MG63 (cell line): ENCODE results near the gene ATXN2. TPM values are rescaled to one million over a fixed set of nuclear protein-coding genes. Genes with fewer than 3 reads are reported as not detected.
"Not testable (repeated sequence)": the region's sequence is repeated elsewhere in the genome, so short reads cannot be mapped to it uniquely, and the experiment has no call there.

ENCODE experiments used
- DNase-seq: peaks from one replicate; pipeline ENCODE4 v3.0.0-alpha.2; 2020
- H3K27me3 ChIP-seq: fragments of 250-450 bp; sonication (Bioruptor Pico); 2 replicates; pipeline ENCODE4 v1.5.1; 2020; ENCODE audit warnings: mild to moderate bottlenecking, moderate library complexity
- H3K36me3 ChIP-seq: fragments of 250-450 bp; sonication (Bioruptor Pico); 2 replicates; pipeline ENCODE4 v1.5.1; 2020; ENCODE audit warnings: mild to moderate bottlenecking, moderate library complexity
- H3K4me3 ChIP-seq: fragments of 250-450 bp; sonication (Bioruptor Pico); 2 replicates; pipeline ENCODE4 v1.5.1; 2020; ENCODE audit warnings: mild to moderate bottlenecking, moderate library complexity
- H3K9me3 ChIP-seq: fragments of 250-450 bp; sonication (Bioruptor Pico); 2 replicates; pipeline ENCODE4 v1.5.1; 2020; ENCODE audit warnings: mild to moderate bottlenecking, moderate library complexity
- total RNA-seq: library from RNA; depleted of rRNA; stranded (reverse); fragments of >200 nt; shearing (Covaris generic); gene quantifications from 2 replicates; pipeline ENCODE4 v1.2.3, GENCODE V29; 2014; ENCODE audit warnings: low replicate concordance

Gene ATXN2
- total RNA-seq, 1 experiment from 2014 or later = 6.9 TPM

- Histone ChIP-seq H3K36me3 (no peaks in the 10 kb centered on the region), H3K27me3 (no peaks in the 10 kb centered on the region), H3K9me3 (no peaks in the 10 kb centered on the region), H3K4me3 (no peak overlapping the region)
- DNase-seq = no peak
These were observed 7.7 kb upstream of the ATXN2 start for GRCh38 chr12:111606767-111607230.

- no peak for DNase-seq
These were observed 7.0 kb upstream of the ATXN2 start for GRCh38 chr12:111605911-111606766.

GRCh38 chr12:111602857-111603256, 3.7 kb upstream of the ATXN2 start:
- DNase-seq, H3K4me3 ChIP-seq: not testable (repeated sequence)

More at GRCh38 chr12:111605911-111606766, 7.0 kb upstream of the ATXN2 start:
- Histone ChIP-seq H3K9me3 (no peaks in the 10 kb centered on the region), H3K36me3 (no peaks in the 10 kb centered on the region), H3K27me3 (no peaks in the 10 kb centered on the region), H3K4me3 (no peak overlapping the region)

GRCh38 chr12:111602348-111602747, 3.2 kb upstream of the ATXN2 start:
- Histone ChIP-seq H3K9me3 (no peaks in the 10 kb centered on the region), H3K27me3 (no peaks in the 10 kb centered on the region), H3K4me3 (no peak overlapping the region), H3K36me3 (no peaks in the 10 kb centered on the region)
- no peak for DNase-seq

More at GRCh38 chr12:111602857-111603256, 3.7 kb upstream of the ATXN2 start:
- H3K36me3 ChIP-seq, H3K27me3 ChIP-seq, H3K9me3 ChIP-seq: not testable (repeated sequence)

GRCh38 chr12:111600986-111601385, 1.9 kb upstream of the ATXN2 start:
- not testable (repeated sequence) for H3K36me3 ChIP-seq, DNase-seq, H3K9me3 ChIP-seq, H3K4me3 ChIP-seq, H3K27me3 ChIP-seq

GRCh38 chr12:111600205-111600642, 1.1 kb upstream of the ATXN2 start:
- H3K9me3 ChIP-seq = no peaks in the 10 kb centered on the region
- DNase-seq = no peak
- H3K36me3 ChIP-seq = peaks cover 14% of the 10 kb centered on the region; the same call in 1 of the 2 replicates
- H3K4me3 ChIP-seq = peak overlapping the region; percentile 88
- no peaks in the 10 kb centered on the region for H3K27me3 ChIP-seq

- Histone ChIP-seq H3K36me3 (peaks cover 16% of the 10 kb centered on the region; the same call in 1 of the 2 replicates), H3K9me3 (no peaks in the 10 kb centered on the region), H3K27me3 (no peaks in the 10 kb centered on the region), H3K4me3 (peak overlapping the region; percentile 88)
- DNase-seq = peak; percentile 97
These were observed 514 bp upstream of the ATXN2 start for GRCh38 chr12:111599453-111600204.

GRCh38 chr12:111597831-111598636, 1.1 kb downstream of the ATXN2 start:
- no peaks in the 10 kb centered on the region for H3K27me3 ChIP-seq
- H3K4me3 ChIP-seq = peak overlapping the region; percentile 88
- H3K36me3 ChIP-seq = peaks cover 16% of the 10 kb centered on the region; the same call in 1 of the 2 replicates
- DNase-seq = peak; percentile 50
- H3K9me3 ChIP-seq = no peaks in the 10 kb centered on the region

- Histone ChIP-seq H3K4me3 (peak overlapping the region; percentile 88), H3K9me3 (no peaks in the 10 kb centered on the region), H3K36me3 (peaks cover 16% of the 10 kb centered on the region; the same call in 1 of the 2 replicates), H3K27me3 (no peaks in the 10 kb centered on the region)
- DNase-seq = peak; percentile 58
These were observed 1.9 kb downstream of the ATXN2 start for GRCh38 chr12:111596985-111597830.

- H3K4me3 ChIP-seq, DNase-seq: not testable (repeated sequence)
These were observed 3.7 kb downstream of the ATXN2 start for GRCh38 chr12:111595341-111595835.

GRCh38 chr12:111591399-111592010, 7.6 kb downstream of the ATXN2 start:
- H3K36me3 ChIP-seq = peaks cover 16% of the 10 kb centered on the region
- DNase-seq, H3K27me3 ChIP-seq, H3K4me3 ChIP-seq, H3K9me3 ChIP-seq: not testable (repeated sequence)

More at GRCh38 chr12:111595341-111595835, 3.7 kb downstream of the ATXN2 start:
- H3K9me3 ChIP-seq, H3K27me3 ChIP-seq: not testable (repeated sequence)
- H3K36me3 ChIP-seq = peaks cover 16% of the 10 kb centered on the region; the same call in 1 of the 2 replicates

- no peak for DNase-seq
- H3K27me3 ChIP-seq = no peaks in the 10 kb centered on the region
- H3K9me3 ChIP-seq = no peaks in the 10 kb centered on the region
- no peak overlapping the region for H3K4me3 ChIP-seq
- H3K36me3 ChIP-seq = peaks cover 6% of the 10 kb centered on the region
These were observed 8.6 kb downstream of the ATXN2 start for GRCh38 chr12:111590552-111590951.

- no peak for DNase-seq
- Histone ChIP-seq H3K9me3 (no peaks in the 10 kb centered on the region), H3K27me3 (no peaks in the 10 kb centered on the region), H3K4me3 (no peak overlapping the region), H3K36me3 (peaks cover 3% of the 10 kb centered on the region)
These were observed 9.5 kb downstream of the ATXN2 start for GRCh38 chr12:111589601-111590000.

- Histone ChIP-seq H3K4me3 (no peak overlapping the region), H3K36me3 (peaks cover 7% of the 10 kb centered on the region), H3K27me3 (no peaks in the 10 kb centered on the region), H3K9me3 (no peaks in the 10 kb centered on the region)
- DNase-seq = no peak
These were observed 11.1 kb downstream of the ATXN2 start for GRCh38 chr12:111588010-111588409.

GRCh38 chr12:111586986-111587385, 12.1 kb downstream of the ATXN2 start:
- H3K9me3 ChIP-seq = no peaks in the 10 kb centered on the region
- H3K4me3 ChIP-seq = no peak overlapping the region
- H3K36me3 ChIP-seq = peaks cover 7% of the 10 kb centered on the region
- no peak for DNase-seq
- no peaks in the 10 kb centered on the region for H3K27me3 ChIP-seq
